Measurements from ENCODE around the gene PRPF38B. TPM values are rescaled to one million over a fixed set of nuclear protein-coding genes. Genes with fewer than 3 reads are reported as not detected.

The PRPF38B gene
- total and polyA plus RNA-seq, 9 of the 15 experiments (the other 6 are each of a cell fraction or from before 2014, with no cell fraction given), result 25.3 to 85.5 (median 66.4) TPM

GRCh38 chr1:108645564-108646184 lies 46.4 kb upstream of the PRPF38B start (continued):
- TF ChIP-seq SMC3 (conservative IDR thresholded peaks at IDR 0.05; ENCODE audit: insufficient read depth, low read depth, low read length), result 0 out of 2 replicates have a peak, but pooled peaks have one; percentile 14
- 0 out of 2 replicates have a peak, but pooled peaks have one; percentile 13 for TF ChIP-seq L3MBTL2 (IDR thresholded peaks at IDR 0.05)
- no peak for TF ChIP-seq MCM2 (IDR thresholded peaks at IDR 0.05; ENCODE audit: low read depth)
- TF ChIP-seq PCBP1 (IDR thresholded peaks at IDR 0.05; ENCODE audit: low read depth, low read length, poor library complexity, severe bottlenecking), result no peak
- peak; percentile 25 to 54 (median 41); a peak in 5 of 6 replicates for TF ChIP-seq CTCF (IDR thresholded peaks at IDR 0.05 in 2 of 3, conservative IDR thresholded peaks at IDR 0.05 in 1 of 3; ENCODE audit: insufficient read depth in 2 of 3, low read depth in 1 of 3, low read length in 3 of 3)
- peak; percentile 41; the same call in 1 of the 2 replicates for TF ChIP-seq HMBOX1 (IDR thresholded peaks at IDR 0.05)
- no peak for TF ChIP-seq PTTG1 (tag; IDR thresholded peaks at IDR 0.05; ENCODE audit: low read depth)

Measured in K562 (cell line).